Activated CD8-positive, alpha-beta memory T cell treated with anti-CD3 and anti-CD28 coated beads for 36 hours (primary cell): ENCODE measurements around the gene TECR. TPM values are rescaled to one million over a fixed set of nuclear protein-coding genes. Genes with fewer than 3 reads are reported as not detected.
"Not testable (repeated sequence)": the region's sequence is repeated elsewhere in the genome, so short reads cannot be mapped to it uniquely, and the experiment has no call there.

Source experiments
- CTCF ChIA-PET: fragments of 350-600 bp; sonication (Branson Sonifier 250); formaldehyde crosslinking; loops from one replicate; lab custom pipeline; 2021; ENCODE audit warnings: antibody characterized with exemption; lab: Charles Lee
- POLR2A ChIA-PET: fragments of 350-600 bp; sonication (Branson Sonifier 250); formaldehyde crosslinking; loops from one replicate; lab custom pipeline; 2021; ENCODE audit warnings: antibody characterized with exemption; lab: Charles Lee
- total RNA-seq, 2 experiments: library from RNA; stranded (reverse); gene quantifications; one replicate each; pipeline ENCODE4 v1.2.3, GENCODE V29; 2021

The TECR gene
- total RNA-seq, 2 experiments from 2014 or later = 117 to 122 TPM

DNA sequence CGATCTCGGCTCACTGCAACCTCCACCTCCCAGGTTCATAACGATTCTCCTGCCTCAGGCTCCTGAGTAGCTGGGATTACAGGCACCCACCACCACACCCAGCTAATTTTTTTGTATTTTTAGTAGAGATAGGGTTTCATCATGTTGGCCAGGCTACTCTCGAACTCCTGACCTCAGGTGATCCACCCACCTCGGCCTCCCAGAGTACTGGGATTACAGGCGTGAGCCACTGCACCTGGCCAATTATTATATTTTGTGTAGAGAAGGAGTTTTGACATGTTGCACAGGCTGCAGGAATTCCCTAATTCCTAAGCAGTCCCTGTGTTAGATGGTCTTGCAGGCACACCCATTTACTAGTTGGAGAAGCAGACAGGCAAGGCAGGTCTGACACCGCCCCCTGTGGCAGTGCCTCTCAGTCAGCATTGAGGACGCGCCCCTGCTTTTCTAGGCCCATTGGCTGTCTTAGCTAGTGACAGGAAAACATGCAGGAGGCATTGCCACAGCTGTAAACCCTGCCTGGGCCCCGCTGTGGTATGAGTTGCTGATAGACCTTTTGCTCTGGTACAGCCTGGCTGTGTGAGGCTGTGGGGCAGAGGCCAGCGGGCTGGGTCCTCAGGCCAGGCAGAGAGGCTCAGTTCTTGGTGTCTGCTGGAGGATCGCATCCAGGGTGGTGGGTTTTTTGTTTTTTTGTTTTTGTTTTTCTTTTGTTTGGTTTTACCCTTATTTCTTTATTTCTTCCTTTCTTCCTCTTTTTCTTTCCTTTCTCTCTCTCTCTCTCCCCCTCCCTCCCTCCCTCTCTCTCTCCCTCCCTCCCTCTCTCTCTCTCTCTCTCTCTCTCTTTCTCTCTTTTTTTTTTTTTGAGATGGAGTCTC is 22.0 kb downstream of the TECR start:
- POLR2A ChIA-PET = not testable (repeated sequence)
- CTCF ChIA-PET = interaction anchor here (1.0 to 1.7 kb wide), 2 partner anchors 12 to 15 kb away, joined by 3 to 6 read pairs; no protein-coding TSS in a partner anchor

- POLR2A ChIA-PET, CTCF ChIA-PET: not testable (repeated sequence)
Observed at GRCh38 chr19:14552006-14552360, 22.6 kb downstream of the TECR start.

DNA sequence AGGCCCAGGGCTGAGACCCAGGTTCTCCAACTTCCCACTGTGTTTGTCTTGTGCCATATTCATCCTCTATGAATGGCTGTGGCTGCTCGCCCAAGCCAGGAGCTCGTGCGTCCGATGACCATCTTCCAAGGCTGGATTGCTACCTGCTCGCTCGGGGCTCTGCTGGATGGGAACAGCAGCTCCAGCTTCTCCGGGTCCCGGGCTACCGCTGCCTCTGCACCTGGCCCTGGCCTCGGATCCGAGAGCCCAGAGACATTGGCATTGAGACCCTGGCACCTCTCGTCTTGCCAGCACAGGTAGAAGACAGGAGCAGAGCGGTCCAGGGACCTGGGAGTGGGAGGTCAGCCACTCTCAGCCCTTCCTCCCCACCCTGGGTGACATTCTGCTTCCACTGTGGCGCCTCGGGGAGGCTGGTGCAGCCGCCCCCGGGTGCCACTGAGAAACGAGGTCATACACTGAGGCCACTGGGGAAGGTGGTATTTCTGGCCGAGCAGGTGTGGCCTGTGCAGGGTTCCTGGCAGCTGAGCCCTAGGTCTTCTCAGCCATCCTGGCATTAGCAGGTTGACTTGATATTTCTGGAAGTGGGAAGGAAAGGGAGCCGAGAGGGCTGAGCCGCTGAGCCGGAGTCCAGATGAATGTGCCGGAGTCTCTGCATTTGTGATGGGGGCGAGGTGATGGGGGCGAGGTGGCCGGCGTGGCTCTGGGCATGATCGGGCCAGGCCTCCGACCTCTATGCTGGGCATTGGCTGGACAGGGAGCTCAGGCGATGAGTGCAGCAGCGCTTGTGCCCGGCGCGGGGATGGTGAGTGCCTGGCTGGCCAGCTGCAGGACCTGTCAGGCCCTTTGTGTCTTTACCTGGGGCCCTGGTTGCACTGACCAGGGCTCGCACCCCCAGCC is 23.9 kb downstream of the TECR start:
- ChIA-PET CTCF (interaction anchor here (0.6 kb wide), 2 partner anchors 41 to 302 kb away, joined by 3 to 4 read pairs; no protein-coding TSS in a partner anchor), POLR2A (no interaction called here)

DNA sequence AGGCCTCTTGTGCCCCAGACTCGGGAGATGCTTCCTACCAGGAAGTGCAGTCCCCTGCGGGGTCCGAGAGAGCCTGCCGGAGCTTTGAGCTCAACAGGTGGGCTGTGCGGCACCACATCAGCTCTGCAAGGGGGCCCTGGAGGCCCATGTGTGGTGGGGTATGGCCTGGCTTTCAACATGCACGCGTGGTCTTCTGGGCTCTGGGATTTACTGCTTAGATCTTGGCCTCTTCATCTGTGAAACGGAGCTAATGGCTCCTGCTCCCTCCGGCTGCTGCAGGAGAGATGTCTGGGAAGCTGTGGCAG is 24.5 kb downstream of the TECR start:
- ChIA-PET CTCF (interaction anchor here (0.6 kb wide), 2 partner anchors 42 to 301 kb away, joined by 3 to 4 read pairs; no protein-coding TSS in a partner anchor), POLR2A (interaction anchor here (0.6 kb wide), 1 partner anchor 22 kb away, joined by 3 read pairs; no protein-coding TSS in a partner anchor)

DNA sequence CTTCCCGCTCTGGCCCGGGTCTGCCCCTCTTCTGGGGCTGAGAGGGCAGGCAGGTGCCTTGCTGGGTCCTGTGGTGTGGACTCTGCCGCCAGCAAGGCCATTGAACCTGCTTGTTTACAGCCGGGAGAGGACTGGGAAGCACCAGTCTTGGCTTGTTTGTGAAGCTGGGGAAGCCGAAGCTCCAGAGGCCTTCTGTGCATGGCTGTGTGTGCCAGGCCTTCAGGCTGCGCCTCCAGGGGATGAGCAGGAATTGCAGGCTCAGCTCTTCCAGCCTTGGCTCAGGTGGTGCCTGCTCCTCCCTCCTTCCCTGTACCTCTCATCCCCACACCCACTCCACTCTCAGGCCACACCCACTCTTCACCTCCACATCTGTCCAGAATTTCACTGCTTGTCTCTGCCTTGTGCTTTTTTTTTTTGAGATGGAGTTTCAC is 25.0 kb downstream of the TECR start:
- ChIA-PET POLR2A (interaction anchor here (0.6 to 0.7 kb wide), 2 partner anchors 22 to 129 kb away, joined by 3 to 6 read pairs; no protein-coding TSS in a partner anchor), CTCF (interaction anchor here (0.6 to 0.7 kb wide), 2 partner anchors 23 to 301 kb away, joined by 3 read pairs; no protein-coding TSS in a partner anchor)

GRCh38 chr19:14555918-14556661 is 26.7 kb downstream of the TECR start:
- ChIA-PET POLR2A (interaction anchor here (0.6 kb wide), 1 partner anchor 22 kb away, joined by 7 read pairs; no protein-coding TSS in a partner anchor), CTCF (interaction anchor here (0.6 to 2.7 kb wide), 18 partner anchors 8 to 903 kb away, joined by 3 to 13 read pairs (median 4); no protein-coding TSS in a partner anchor)

- POLR2A ChIA-PET = interaction anchor here (0.6 kb wide), 1 partner anchor 22 kb away, joined by 7 read pairs; no protein-coding TSS in a partner anchor
- CTCF ChIA-PET = interaction anchor here (0.6 to 2.7 kb wide), 17 partner anchors 9 to 970 kb away, joined by 3 to 13 read pairs (median 4); no protein-coding TSS in a partner anchor
Observed at GRCh38 chr19:14556662-14557188, 27.3 kb downstream of the TECR start.

- ChIA-PET CTCF (no interaction called here), POLR2A (no interaction called here)
Observed at GRCh38 chr19:14558370-14559066, 29.1 kb downstream of the TECR start.

- ChIA-PET CTCF (interaction anchor here (0.7 kb wide), 1 partner anchor 14 kb away, joined by 3 read pairs; no protein-coding TSS in a partner anchor), POLR2A (no interaction called here)
Observed at GRCh38 chr19:14559916-14560775, 30.8 kb downstream of the TECR start.

GRCh38 chr19:14560776-14561108 is 31.3 kb downstream of the TECR start:
- CTCF ChIA-PET = no interaction called here
- POLR2A ChIA-PET = no interaction called here

- CTCF ChIA-PET = interaction anchor here (1.4 kb wide), 1 partner anchor 13 kb away, joined by 6 read pairs; no protein-coding TSS in a partner anchor
Observed at GRCh38 chr19:14561249-14561648, 31.9 kb downstream of the TECR start.

DNA sequence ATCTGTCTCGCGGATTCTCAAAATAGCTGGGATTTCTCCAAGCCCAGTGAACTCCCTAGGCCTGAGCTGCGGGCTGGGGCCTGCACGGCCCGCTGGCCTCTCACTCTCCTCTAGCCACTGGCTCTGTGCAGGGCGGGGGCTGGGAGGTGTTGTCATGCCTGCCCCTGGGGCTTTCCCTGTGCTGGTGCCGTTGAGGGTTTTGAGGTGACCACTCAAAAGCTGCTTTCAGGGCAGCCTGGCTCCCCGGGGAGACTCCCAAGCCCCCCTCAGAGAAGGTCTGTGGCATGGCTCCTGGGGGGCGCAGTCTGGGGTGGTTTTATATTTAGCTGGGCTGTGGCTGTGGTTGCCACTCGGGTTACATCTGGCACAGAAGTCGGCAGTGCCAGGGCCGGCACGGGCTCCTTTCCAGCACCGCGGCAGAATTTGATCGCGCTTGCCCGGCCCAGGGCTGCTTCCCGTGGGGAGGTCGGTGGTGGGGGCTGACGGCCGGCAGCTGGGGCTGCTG is 32.5 kb downstream of the TECR start:
- POLR2A ChIA-PET = interaction anchor here (0.6 to 0.8 kb wide), 2 partner anchors 9 to 901 kb away, joined by 3 read pairs; no protein-coding TSS in a partner anchor

More at GRCh38 chr19:14561249-14561648, 31.9 kb downstream of the TECR start:
- POLR2A ChIA-PET = no interaction called here

GRCh38 chr19:14562660-14563589 is 33.5 kb downstream of the TECR start:
- POLR2A ChIA-PET = interaction anchor here (0.8 kb wide), 1 partner anchor 8 kb away, joined by 3 read pairs; no protein-coding TSS in a partner anchor
- CTCF ChIA-PET = interaction anchor here (1.3 kb wide), 1 partner anchor 15 kb away, joined by 3 read pairs; no protein-coding TSS in a partner anchor

More for the DNA sequence above, 32.5 kb downstream of the TECR start:
- CTCF ChIA-PET = interaction anchor here (1.4 kb wide), 1 partner anchor 12 kb away, joined by 6 read pairs; no protein-coding TSS in a partner anchor

DNA sequence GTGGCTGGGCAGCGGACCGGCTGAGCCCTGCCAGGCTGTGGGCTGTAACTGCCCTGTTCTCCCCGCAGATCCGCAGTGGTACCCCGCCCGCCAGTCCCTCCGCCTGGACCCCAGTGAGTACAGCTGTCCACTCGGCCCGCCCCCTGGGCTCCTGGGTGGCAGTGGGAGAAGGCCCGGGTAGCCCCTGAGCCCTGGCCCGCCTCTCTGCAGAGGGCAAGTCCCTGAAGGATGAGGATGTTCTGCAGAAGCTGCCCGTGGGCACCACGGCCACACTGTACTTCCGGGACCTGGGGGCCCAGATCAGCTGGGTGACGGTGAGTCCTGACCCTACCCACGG is 34.2 kb downstream of the TECR start:
- POLR2A ChIA-PET = no interaction called here

GRCh38 chr19:14563989-14564651 is 34.7 kb downstream of the TECR start:
- ChIA-PET CTCF (no interaction called here), POLR2A (no interaction called here)

More for the DNA sequence above, 34.2 kb downstream of the TECR start:
- CTCF ChIA-PET = interaction anchor here (1.3 kb wide), 1 partner anchor 16 kb away, joined by 3 read pairs; no protein-coding TSS in a partner anchor
